IPS-NIHi11 (cell line): ENCODE measurements around the gene CDC42BPG.
"Not testable (repeated sequence)": the region's sequence is repeated elsewhere in the genome, so short reads cannot be mapped to it uniquely, and the experiment has no call there.

ENCODE experiments used
- DNase-seq: peaks from one replicate; pipeline ENCODE4 v3.0.0; 2012; ENCODE audit warnings: mixed read lengths, low spot score

CDC42BPG gene

DNA sequence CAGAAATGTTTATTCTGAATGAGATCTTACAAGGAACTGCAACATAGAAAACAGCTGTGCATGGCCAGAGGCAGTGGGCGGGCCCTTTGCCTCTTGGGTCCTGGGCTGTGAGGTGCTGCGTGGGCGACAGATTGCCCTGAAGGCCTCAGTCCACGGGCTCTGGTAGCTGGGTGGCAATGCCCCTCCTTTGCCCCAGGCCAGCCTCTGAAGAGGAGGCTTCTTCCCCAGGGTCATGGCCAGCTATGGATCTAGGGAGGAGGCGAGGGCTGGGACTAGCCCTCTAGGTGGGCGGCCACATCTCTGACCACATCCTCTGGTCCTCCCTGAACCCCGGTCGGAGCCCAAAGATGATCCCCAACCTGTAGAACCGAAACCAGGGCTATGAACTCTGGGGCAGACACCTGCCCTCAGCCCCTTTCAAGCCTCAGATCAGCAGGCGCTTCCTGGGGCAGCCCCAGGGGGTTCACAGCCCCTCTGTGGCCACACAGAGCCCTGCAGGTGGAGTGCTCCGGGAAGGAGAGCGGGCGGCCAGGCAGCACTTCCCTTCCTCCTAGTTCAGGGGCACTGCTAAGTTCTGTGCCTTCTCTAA is 6.6 kb upstream of the CDC42BPG start:
- DNase-seq: peak; percentile 62

DNA sequence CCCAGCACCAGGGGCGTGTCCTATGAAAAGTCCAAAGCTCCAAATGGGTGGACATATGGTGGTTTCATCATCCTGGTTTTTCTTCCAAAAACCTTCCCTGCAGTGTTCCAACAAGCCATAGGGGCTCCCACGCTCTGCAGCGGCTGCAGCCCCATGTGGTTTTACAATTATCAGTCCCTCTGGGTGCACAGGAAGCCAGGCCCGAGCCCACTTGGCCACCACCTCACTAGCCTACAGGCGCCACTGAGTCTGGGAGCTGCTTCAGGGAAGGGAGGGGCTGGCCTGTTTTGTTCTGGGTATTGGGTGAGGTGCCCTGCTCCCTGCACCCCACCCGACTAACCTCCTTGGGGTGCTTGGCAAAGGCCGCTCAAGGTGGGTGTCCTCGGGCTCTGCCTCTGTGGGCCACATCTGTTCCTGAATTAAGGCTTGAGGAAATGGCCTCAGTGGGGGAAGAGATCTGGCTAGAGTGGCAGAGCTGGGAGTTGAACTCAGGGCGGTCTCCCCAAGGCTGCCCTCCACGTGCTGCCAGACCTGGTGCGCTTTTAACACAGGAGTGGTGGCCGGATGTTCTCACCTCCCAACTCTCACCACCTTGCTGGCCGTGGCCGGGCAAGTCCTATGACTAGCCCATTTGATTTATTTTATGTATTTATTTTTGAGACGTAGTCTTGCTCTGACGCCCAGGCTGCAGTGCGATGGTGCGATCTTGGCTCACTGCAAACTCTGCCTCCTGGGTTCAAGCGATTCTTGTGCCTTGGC is 5.3 kb upstream of the CDC42BPG start:
- no peak for DNase-seq

DNA sequence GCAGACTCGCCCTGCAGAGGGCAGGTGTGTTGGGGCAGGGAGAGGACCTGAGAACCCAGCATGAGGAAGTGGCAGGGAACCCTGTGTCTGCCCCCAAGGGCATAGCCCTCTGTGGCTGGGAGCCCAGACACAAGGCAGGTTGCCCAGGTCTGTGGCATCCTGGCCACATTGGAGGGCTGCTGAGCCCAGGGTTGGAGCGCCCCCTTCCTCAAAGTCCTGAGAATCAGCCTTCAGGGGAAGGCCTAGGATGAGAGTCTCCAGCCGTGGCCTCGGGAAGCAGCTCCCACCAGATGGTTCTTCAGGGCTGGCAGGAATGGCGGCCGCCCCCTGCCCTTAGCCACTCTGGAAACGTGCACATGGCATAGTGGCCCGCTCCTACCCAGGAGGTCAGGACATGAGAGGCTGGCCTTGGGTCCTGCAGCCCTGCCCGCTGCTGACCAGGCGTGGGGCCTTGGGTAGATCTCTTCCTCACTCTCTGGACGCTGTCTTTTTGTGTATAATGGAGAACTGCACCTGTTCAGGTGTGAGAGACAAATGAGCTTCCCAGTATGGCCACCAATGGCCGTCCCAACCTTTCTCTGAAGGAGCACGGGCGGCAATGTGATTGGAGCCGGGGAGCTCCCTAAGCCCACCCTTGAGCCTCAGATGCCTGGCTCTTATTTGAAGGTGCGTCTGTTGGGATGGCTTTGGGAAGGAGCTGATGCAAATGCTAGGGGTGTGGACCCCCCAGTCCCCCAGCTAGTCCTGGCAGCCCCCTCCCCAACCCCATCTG is 4.6 kb upstream of the CDC42BPG start:
- peak; percentile 66 for DNase-seq

DNA sequence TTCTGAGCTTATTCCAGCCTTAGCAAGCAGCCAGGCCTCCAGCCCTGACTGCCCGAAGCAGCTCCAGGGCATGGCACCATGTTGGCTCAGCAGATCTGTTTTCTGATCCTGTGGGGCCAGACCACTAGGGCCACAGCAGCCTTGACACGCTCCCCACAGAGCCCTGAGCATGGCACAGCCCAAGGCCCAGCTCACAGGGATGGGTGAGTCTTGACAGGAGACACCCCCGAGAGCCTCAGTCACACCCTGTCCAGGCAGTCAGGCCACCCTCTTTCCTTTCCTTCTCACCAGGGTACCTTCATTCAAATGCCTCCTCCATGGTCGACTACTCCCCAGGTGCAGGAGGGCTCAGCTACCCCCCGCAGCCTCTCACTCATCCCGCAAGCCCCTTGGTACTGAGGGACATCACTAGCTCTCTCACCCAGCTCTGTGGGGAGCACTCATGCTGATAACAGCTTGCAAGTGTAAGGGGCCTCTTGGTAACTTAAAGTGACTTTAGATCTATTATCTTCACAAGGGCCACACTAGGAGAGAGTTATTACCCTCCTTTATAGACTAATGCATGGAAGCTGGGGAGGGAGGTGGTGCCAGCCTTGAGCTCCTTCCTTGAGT is 3.9 kb upstream of the CDC42BPG start:
- no peak for DNase-seq

DNA sequence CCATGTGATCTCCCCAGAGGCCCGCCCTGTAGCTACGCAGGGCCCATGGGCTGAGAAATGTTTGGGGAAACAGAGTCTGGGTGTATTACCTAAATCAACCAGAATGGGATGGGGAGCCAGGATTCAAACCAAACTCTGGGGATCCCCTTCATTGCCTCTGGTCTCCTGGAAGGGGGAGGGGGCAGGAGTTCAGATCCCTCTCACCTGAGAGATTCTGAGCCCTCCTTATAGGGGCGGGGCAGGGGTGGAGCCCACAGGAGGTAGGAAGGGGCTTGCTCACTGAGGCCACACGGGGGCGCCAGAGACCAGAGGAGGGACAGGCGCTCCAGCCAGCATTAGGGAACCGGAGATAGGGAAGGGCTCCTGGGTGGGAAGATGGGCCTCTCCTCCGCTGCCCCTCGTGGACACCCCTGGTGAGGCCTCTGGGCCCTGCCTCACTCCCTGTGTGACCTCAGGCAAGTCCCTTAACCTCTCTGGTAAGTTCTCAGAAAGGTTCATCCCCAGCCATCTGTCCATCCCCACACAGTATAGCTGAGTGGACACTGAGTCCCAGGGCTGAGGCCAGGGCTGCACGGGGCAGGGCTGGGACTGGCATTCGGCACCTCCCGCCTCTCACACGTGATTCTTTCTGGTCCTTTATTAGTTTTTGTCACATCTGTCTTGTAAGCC is 2.7 kb upstream of the CDC42BPG start:
- peak; percentile 88 for DNase-seq

DNA sequence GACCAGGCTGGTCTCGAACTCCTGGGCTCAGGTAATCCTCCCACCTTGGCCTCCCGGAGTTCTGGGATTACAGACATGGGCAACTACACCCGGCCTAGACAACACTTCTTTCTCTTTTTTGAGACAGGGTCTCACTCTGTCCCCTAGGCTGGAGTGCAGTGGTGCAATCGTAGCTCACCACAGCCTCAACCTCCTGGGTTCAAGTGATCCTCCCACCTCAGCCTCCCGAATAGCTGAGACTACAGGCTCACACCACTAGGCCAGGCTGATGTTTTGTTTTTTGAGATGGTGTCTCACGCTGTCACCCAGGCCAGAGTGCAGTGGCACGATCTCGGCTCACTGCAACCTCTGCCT is 1.3 kb upstream of the CDC42BPG start:
- DNase-seq: not testable (repeated sequence)

DNA sequence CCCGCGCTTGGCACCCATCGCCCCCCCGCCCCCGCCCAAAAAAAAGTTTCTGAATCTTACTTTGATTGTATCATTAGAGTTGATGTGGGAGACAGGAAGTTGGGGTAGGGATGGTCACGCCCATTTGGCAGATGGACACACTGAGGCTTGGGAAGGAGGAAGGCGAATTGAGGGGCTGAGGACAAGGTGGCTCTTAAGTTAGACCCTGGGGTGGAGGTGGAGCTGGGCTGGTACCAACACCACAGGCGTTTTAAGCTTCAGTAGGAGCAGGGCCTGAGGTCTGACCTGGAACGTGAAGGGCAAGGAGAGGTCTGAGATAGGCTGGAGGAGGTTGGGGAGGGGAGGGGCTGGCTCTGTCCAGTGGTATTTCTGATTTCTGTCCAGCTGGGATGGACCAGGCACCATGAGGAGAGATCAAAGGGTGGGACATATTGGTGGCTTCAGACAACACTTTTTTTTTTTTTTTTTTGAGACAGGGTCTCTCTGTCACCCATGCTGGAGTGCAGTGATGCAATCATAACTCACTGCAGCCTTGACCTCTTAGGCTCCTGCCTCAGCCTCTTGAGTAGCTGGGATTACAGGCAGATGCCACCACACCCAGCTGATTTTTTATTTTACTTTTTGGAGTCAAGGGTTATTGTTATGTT is 799 bp upstream of the CDC42BPG start:
- DNase-seq: no peak

DNA sequence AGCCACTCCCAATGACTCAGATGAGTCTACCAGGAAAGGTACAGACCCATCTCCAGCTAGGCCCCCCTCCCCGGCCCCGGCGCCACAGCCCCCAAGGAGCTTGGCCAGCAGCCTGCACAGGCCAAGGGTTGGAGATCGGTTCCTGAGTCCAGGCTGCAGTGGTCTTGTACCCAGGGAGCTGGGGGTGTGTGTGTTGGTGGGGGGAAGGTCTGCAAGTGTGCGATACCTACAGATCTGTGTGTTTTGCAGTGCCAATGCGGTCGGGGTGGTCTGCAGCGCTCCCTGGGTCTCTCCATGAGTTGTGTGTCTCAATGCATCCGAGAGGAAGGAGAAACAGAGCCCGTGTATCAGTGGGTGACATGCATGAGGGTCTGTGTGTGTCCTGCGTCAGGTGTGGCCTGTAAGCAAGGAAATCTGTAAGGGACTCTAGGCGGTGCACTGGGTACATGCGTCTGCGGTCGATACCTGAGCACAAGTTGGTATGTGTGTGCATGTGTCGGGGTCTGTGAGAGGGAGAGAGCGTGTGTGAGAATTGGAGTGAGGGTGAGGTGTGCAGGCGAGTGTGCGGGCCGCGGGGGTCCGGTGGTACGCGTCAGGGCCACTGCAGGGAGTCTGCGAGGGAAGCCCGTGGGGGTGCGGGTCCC is 645 bp downstream of the CDC42BPG start:
- no peak for DNase-seq

DNA sequence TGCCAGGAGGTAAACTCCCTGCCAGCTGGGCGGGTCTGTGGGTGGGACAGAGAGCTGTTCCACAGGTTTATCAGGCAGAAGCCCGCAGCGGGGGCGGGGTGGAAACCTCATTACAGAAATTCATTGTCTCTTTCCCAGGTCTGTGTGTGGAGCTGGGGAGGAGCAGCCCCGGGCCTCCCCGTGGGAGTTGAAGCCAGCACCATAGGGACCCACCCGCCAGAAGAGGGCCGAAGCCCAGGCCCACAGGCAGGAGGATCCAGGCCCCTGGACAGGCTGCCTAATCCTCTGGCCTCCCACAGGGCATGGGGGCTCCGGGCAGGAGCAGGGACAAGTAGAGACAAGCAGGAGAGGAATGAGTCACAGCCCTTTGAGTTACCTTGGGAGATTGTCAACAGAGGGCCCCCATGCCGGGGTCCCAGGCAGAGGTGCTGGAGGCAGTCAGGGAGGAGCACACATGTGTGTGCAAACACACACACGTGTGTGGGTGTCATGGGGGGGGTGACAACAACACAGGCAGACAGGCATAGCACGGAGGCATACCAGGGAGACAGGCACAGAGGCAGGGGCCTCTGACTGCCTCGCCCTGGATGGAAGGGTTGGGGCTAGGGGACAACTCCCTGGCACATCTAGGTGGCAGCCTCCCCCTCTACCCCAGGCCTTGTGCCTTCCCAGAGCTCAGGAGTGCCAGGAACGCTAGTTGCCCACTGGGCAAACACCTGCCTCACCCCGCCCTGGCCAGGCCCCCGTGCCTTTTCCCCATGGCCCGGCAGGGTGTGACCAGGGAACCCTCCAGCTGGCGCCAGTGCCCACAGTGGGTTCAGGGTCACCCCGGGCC is 1.4 kb downstream of the CDC42BPG start:
- peak; percentile 49 for DNase-seq

DNA sequence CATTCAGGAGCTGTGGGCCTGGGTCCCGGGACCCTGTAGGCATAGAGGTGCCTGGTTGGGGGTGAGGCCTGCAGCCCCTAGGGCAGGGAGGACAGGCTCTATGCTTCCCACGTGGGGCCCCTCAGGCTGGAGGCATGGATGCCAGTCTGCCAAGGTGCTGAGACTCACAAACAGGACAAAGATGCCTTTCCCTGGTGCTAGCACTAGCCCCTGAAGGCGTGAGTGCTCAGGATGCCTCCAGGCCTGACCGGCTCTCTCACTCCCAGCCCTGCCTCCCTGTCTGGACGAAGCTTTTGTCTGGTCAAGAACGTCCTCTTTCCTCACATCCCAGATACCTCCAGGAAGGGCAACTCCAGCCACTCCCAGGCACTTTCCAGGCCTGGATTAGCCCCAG is 2.1 kb downstream of the CDC42BPG start:
- DNase-seq: no peak

DNA sequence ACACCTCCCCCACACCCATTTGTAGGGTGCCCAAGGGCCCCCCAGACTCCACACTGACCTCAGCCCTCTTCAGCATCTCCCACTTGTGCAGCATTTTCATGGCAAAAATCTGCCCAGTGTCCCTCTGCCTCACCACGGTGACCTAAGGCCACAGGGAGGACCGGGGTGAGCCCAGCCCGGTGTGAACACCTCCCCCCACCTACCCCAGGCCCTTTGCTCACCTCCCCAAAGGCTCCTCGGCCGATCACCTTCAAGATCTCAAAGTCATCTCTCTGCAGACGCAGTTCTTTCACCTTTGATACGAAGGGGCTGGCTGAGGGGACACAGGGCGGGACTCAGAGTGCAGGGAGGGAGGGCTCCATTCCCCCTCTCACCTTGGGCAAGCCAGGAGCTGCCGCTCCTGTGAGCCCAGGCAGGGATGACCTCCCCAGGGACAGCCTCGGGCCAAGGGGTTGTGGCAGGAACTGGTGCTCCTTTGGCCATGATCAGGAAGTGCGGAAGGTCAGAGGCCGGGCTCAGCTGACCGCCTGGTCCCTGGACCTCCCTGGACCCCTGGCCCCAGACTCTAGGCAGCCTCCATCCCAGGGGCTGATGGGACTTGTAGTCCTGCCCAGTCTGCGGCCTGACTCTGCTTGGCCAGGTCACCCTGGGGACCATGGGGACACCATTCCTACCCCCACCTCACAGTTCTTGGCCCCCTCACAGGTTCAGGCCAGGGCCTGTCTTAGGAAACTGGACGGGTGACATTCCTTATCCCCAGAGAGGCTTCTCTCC is 2.7 kb downstream of the CDC42BPG start:
- DNase-seq: peak; percentile 64

DNA sequence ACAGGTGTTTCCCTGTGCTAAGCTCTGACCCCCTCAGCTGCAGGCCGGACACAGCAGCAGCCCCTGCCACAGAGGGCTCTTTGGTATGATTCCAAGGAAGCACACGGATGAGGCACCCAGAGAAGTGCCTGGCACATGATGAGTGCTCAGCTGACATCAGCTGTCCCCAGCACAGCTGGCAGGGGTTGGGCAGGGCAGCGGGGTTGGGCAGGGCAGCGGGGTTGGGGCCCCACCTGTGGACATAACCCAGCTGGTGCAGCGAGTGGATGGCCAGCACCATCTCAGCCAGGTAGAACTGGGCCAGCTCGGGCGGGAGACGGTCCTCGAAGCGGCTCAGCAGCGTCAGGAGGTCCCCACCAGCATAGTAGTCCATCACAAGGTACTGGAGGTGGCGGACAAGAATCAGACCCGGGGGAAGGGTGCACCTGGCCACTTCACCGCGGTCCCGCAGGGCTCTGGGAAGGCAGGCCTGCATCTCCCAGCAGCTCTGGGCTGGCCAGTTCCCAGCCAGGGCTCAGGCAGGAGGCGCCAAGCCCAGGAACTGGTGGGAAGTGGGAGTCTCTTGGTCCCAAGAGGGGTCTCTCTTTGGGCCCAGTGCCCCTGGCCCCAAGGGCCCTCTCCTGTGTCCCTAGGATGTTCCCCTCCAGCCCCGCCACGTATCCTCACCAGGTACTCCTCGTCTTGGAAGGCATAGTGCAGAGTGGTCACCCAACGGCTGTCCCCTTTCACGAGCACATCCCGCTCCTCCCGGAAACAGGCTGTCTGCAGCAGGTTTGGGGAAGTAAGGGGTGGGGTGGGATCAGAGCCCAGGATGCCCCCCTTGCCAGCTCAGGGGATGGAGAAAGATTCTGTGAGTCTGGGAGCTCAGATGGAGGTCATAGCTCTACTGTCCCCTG is 4.3 kb downstream of the CDC42BPG start:
- DNase-seq: no peak

DNA sequence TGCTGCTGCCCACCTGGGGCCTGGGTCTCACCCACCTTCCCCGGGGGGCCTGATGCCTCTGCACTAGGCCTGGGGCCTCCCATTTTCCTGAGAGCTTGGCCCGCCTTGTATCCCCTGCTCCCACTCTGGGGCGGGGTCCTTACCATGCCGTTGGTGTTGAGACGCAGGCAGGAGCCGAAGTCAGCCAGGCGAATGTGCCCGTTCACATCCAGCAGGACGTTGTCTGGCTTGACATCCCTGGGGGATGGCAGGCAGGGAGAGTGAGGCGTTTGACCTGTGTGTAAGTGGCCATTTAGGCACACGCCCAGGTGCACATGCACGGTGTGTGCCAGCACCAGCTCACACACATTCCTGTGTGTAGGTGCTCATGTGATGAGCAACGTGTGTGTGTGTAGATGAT is 5.1 kb downstream of the CDC42BPG start:
- DNase-seq: no peak

DNA sequence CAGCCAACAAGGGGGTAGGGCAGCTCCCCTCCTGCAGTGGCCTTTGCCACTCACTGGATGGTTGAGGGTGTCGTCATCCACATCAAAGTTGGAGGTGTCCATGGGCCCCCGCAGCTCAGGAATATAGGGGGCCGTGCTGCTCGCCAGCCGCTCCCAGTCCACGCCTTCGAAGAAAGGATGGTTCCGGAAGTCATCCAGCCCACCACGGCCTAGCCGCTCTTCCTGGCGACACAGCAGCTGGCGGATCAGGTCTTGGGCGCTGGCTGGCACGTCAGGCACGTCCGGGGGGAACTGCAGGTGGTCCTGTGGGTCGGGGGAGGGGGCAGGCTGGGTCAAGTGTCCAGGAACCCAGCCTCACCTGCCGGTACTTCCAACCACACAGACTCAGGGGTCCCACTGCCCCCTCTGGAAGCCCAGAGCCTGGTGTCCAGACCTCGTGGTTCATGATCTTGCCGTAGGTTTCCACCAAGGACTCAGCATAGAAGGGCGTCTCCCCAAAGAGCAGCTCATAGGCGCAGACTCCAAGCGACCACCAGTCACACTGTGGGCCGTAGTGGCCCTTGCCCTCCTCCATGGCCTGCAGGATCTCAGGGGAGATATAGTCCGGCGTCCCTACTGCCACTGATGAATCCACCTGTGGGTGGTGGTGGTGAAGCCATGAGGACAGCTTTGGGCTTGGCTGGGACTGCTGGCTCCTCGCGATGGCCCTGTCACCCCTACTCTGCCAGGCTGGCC is 5.7 kb downstream of the CDC42BPG start:
- DNase-seq: no peak

DNA sequence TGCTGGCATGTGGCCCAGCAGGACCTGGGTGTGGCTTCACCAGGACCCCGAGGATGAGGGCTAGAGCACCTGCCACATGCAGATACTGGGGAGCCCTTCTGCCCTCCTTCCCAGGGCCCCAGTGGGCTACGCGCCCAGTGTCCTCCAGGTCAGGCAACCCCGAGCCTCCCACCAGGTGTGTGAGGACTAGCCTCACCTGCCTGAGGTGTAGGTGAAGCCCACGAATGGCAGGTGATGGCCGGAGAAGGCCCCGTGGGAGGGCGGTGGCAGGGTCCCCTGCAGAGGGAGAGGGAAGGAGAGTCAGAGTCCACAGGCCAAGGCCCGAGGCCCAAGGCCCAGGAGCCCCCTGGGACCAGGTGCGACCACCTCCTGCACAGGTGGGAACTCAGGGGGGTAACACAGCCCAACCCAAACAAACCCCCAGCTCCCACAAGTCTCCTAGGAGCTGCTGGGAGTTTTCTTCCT is 6.5 kb downstream of the CDC42BPG start:
- no peak for DNase-seq

DNA sequence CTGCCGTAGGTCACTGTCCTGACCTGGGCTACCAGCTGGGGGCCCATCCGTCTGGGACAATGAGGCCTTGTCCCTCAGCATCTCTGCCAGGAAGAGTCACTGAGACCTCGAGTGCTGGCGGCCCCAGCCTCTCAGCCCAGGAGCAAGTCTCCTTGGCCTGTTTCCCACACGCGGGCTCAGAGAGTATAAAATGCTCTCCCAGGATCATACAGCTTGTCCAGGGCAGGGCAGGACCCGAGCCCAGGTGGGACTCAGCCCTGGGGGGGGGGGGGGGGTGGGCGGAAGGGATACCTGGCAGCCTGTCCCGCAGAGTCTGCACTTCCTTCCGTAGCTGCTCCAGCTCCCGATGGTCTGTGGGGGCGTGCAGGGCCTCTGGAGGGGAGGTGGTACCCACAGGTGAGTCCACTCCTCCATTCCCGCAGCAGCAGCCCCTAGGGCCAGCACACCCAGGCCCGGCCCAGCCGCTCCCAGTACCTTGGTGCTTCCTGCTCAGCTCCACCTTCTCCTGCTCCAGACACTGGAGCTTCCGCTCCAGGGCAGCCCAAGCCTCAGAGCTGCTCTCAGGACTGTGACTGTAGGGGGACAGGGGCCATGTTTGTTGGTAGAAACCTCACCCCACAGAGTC is 7.9 kb downstream of the CDC42BPG start:
- no peak for DNase-seq
